ENCODE results near the gene OSBPL2. TPM values are rescaled to one million over a fixed set of nuclear protein-coding genes. Genes with fewer than 3 reads are reported as not detected.

OSBPL2 gene
- total RNA-seq, 1 experiment from 2014 or later = 115 TPM

GRCh38 chr20:62277253-62277652 lies 38.9 kb downstream of the OSBPL2 start:
- Mint-ChIP-seq H3K4me1 (ENCODE audit: low read depth, unreplicated experiment) (no peaks in the 10 kb centered on the region), H3K9me3 (ENCODE audit: low read depth, unreplicated experiment) (no peaks in the 10 kb centered on the region), H3K27ac (ENCODE audit: unreplicated experiment) (no peak overlapping the region), H3K27me3 (ENCODE audit: unreplicated experiment) (no peaks in the 10 kb centered on the region), H3K36me3 (ENCODE audit: insufficient read depth, unreplicated experiment) (peaks cover 81% of the 10 kb centered on the region), H3K4me3 (ENCODE audit: low read depth, unreplicated experiment) (no peak overlapping the region)
- no peak for TF ChIP-seq CTCF (IDR thresholded peaks at IDR 0.05; ENCODE audit: unreplicated experiment)
- no TSS peak for BruUV-seq (replicated peaks)
- intact Hi-C loops (cut with micrococcal nuclease; ENCODE audit: unreplicated experiment) = no loop called here
- CTCF ChIA-PET = no interaction called here
- no peak for DNase-seq

DNA sequence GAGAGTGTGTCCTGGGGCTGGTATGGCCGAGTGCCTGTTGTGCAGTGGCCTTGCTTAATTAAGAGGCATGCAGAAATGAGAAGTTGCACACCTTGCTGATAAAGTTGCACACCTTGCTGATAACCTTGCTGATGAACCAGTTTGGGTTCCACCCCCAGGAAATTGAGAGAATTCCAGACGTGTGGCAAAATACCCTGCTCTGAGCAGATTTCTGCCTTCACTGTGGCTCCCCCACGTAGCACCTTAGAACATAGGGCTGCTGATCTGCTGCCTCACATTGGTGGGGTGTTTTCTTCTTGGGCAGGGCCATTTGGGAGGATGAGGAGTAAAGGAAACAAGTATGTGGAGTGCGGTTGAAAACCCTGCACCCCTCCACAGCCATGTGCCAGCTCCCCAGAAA lies 42.0 kb downstream of the OSBPL2 start:
- H3K36me3 Mint-ChIP-seq (ENCODE audit: insufficient read depth, unreplicated experiment) = peaks cover 76% of the 10 kb centered on the region
- no peaks in the 10 kb centered on the region for H3K4me1 Mint-ChIP-seq (ENCODE audit: low read depth, unreplicated experiment)
- CTCF ChIA-PET = no interaction called here
- H3K27ac Mint-ChIP-seq (ENCODE audit: unreplicated experiment) = no peak overlapping the region
- DNase-seq = no peak
- H3K9me3 Mint-ChIP-seq (ENCODE audit: low read depth, unreplicated experiment) = no peaks in the 10 kb centered on the region
- BruUV-seq (replicated peaks) = no TSS peak
- intact Hi-C loops (cut with micrococcal nuclease; ENCODE audit: unreplicated experiment) = no loop called here
- TF ChIP-seq CTCF (IDR thresholded peaks at IDR 0.05; ENCODE audit: unreplicated experiment) = no peak
- H3K27me3 Mint-ChIP-seq (ENCODE audit: unreplicated experiment) = no peaks in the 10 kb centered on the region
- no peak overlapping the region for H3K4me3 Mint-ChIP-seq (ENCODE audit: low read depth, unreplicated experiment)

DNA sequence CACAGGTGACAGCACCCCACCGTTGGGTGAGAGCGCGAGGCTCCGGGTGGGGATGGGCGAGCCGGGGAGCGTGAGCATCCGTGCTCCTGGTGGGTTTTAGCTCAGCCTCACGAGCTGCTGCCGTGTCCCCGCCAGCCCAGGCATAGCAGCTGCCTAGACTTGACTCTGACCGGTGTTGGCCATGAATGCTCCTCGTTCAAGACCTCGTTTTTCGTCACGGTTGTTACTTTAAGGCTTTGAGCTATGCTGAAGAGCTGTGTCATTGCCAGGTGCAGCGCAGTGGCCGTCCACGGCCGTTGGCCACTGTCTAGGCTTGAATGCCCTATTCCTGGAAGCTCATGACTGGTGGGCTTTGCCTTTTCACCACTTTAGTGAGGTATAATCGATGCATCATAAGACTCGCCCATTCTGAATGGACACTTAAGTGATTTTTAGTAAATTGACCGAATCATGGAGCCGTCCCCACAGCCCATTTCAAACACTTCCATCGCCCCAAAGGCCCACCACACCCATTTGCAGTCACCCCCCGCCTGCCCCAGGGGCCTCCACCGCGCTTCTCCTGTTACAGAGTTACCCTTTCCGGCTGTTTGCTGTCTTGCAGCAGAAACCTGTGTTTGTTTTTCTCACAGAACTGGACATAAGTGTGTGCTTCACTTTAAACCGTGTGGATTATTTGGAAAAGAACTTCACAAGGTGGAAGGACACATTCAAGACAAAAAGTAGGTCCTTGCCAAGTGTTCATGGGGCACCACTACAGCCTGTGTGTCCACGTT lies 43.0 kb downstream of the OSBPL2 start:
- H3K9me3 Mint-ChIP-seq (ENCODE audit: low read depth, unreplicated experiment) = no peaks in the 10 kb centered on the region
- BruUV-seq (replicated peaks) = no TSS peak
- peaks cover 79% of the 10 kb centered on the region for H3K36me3 Mint-ChIP-seq (ENCODE audit: insufficient read depth, unreplicated experiment)
- no peak overlapping the region for H3K27ac Mint-ChIP-seq (ENCODE audit: unreplicated experiment)
- no peaks in the 10 kb centered on the region for H3K4me1 Mint-ChIP-seq (ENCODE audit: low read depth, unreplicated experiment)
- no peak for TF ChIP-seq CTCF (IDR thresholded peaks at IDR 0.05; ENCODE audit: unreplicated experiment)
- no peaks in the 10 kb centered on the region for H3K27me3 Mint-ChIP-seq (ENCODE audit: unreplicated experiment)
- intact Hi-C loops (cut with micrococcal nuclease; ENCODE audit: unreplicated experiment) = no loop called here
- DNase-seq = no peak
- no peak overlapping the region for H3K4me3 Mint-ChIP-seq (ENCODE audit: low read depth, unreplicated experiment)
- CTCF ChIA-PET = interaction anchor here (0.7 kb wide), 1 partner anchor 137 kb away, joined by 3 read pairs; no protein-coding TSS in a partner anchor

DNA sequence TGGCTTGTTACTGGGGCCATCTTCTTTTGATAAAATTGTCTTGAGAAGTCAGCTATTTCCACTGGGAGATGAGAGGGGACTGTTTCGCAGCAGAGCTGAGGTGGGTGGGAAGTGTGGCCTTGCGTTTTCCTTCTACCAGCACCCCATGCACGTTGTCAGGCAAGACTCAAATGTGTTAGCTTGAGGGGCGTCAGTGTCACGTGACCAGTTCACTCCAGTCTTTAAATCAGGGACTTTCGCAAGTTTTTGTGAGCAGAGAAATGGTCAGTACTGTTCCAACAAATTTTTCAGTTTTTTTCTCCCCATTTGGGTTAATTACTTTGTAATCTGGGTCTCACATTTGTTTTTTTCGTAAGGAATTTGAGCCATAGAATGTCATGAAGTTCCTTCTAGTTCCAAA lies 43.8 kb downstream of the OSBPL2 start:
- Mint-ChIP-seq H3K27ac (ENCODE audit: unreplicated experiment) (no peak overlapping the region), H3K9me3 (ENCODE audit: low read depth, unreplicated experiment) (no peaks in the 10 kb centered on the region), H3K27me3 (ENCODE audit: unreplicated experiment) (no peaks in the 10 kb centered on the region), H3K4me1 (ENCODE audit: low read depth, unreplicated experiment) (no peaks in the 10 kb centered on the region), H3K36me3 (ENCODE audit: insufficient read depth, unreplicated experiment) (peaks cover 77% of the 10 kb centered on the region), H3K4me3 (ENCODE audit: low read depth, unreplicated experiment) (no peak overlapping the region)
- CTCF ChIA-PET = no interaction called here
- no peak for DNase-seq
- BruUV-seq (replicated peaks) = no TSS peak
- TF ChIP-seq CTCF (IDR thresholded peaks at IDR 0.05; ENCODE audit: unreplicated experiment) = no peak
- intact Hi-C loops (cut with micrococcal nuclease; ENCODE audit: unreplicated experiment) = no loop called here

Data from Calu3 (cell line).